ENCODE data around the gene TMEM234. TPM values are rescaled to one million over a fixed set of nuclear protein-coding genes. Genes with fewer than 3 reads are reported as not detected.

TMEM234 gene
- total and polyA plus RNA-seq, 2 of the 8 experiments (the other 6 are each of a cell fraction or from before 2014, with no cell fraction given): 8.7 to 8.9 TPM

- TF ChIP-seq CHD7 (IDR thresholded peaks at IDR 0.05; ENCODE audit: insufficient replicate concordance, low read length): no peak
- TF ChIP-seq NANOG (IDR thresholded peaks at IDR 0.05; ENCODE audit: insufficient read depth, low read depth, low read length, poor library complexity, severe bottlenecking): no peak
- TF ChIP-seq EP300 (IDR thresholded peaks at IDR 0.05; ENCODE audit: borderline replicate concordance in 1 of 2, low read depth in 2 of 2, low read length in 2 of 2): no peak
- TF ChIP-seq KDM4A (IDR thresholded peaks at IDR 0.05; ENCODE audit: low read depth, low read length, severe bottlenecking): no peak
- TF ChIP-seq HDAC2 (IDR thresholded peaks at IDR 0.05; ENCODE audit: borderline replicate concordance in 1 of 2, low read depth in 2 of 2, low read length in 2 of 2): no peak
- no peak for TF ChIP-seq CHD2 (IDR thresholded peaks at IDR 0.05; ENCODE audit: low read length)
- no peak for TF ChIP-seq SIRT6 (IDR thresholded peaks at IDR 0.05; ENCODE audit: low read length)
- TF ChIP-seq RBBP5 (IDR thresholded peaks at IDR 0.05; ENCODE audit: borderline replicate concordance, low read depth, low read length): no peak
- TF ChIP-seq POLR2AphosphoS5 (IDR thresholded peaks at IDR 0.05; ENCODE audit: low read depth, low read length): no peak
- no peak for TF ChIP-seq CTBP2 (IDR thresholded peaks at IDR 0.05; ENCODE audit: borderline replicate concordance, insufficient read depth, insufficient read length, low read length)
Measured at GRCh38 chr1:32186077-32186476, 36.1 kb downstream of the TMEM234 start (continued).

All from H1 (cell line).